ENCODE data around the gene DSTN. TPM values are rescaled to one million over a fixed set of nuclear protein-coding genes. Genes with fewer than 3 reads are reported as not detected.
A peak's percentile ranks its signal among the peaks of the same experiment; 100 is the strongest.

Gene DSTN
- total RNA-seq, 4 donors from 2014 or later = 111 to 151 (median 117) TPM

- Histone ChIP-seq H3K27me3 (no peaks in the 10 kb centered on the region), H3K27ac (peak overlapping the region; percentile 9 to 66 (median 48)), H3K36me3 (no peaks in the 10 kb centered on the region), H3K4me3 (no peak overlapping the region), H3K9me3 (no peaks in the 10 kb centered on the region), H3K4me1 (no peaks in the 10 kb centered on the region)
- DNase-seq = no peak
- no peak for TF ChIP-seq CTCF (IDR thresholded peaks at IDR 0.05)
- TF ChIP-seq POLR2A (IDR thresholded peaks at IDR 0.05) = no peak
These were observed 26.2 kb upstream of the DSTN start for GRCh38 chr20:17543531-17544131.

- H3K4me3 ChIP-seq = no peak overlapping the region
- DNase-seq = no peak
- H3K27ac ChIP-seq = no peak overlapping the region
- H3K27me3 ChIP-seq = no peaks in the 10 kb centered on the region
- H3K4me1 ChIP-seq = no peaks in the 10 kb centered on the region
- H3K9me3 ChIP-seq = no peaks in the 10 kb centered on the region
- no peaks in the 10 kb centered on the region for H3K36me3 ChIP-seq
- TF ChIP-seq POLR2A (IDR thresholded peaks at IDR 0.05) (no peak), CTCF (IDR thresholded peaks at IDR 0.05) (no peak)
These were observed 24.7 kb upstream of the DSTN start for GRCh38 chr20:17545127-17545526.

GRCh38 chr20:17549131-17549530, 20.7 kb upstream of the DSTN start:
- H3K9me3 ChIP-seq = no peaks in the 10 kb centered on the region
- DNase-seq = no peak
- H3K27ac ChIP-seq = no peak overlapping the region
- no peaks in the 10 kb centered on the region for H3K36me3 ChIP-seq
- no peak for TF ChIP-seq CTCF (IDR thresholded peaks at IDR 0.05)
- no peak for TF ChIP-seq POLR2A (IDR thresholded peaks at IDR 0.05)
- no peak overlapping the region for H3K4me3 ChIP-seq
- H3K27me3 ChIP-seq = no peaks in the 10 kb centered on the region
- no peaks in the 10 kb centered on the region for H3K4me1 ChIP-seq

GRCh38 chr20:17555106-17555505, 14.8 kb upstream of the DSTN start:
- Histone ChIP-seq H3K27ac (peak overlapping the region in 1 of 4 donors; percentile 31), H3K36me3 (no peaks in the 10 kb centered on the region), H3K9me3 (no peaks in the 10 kb centered on the region), H3K4me1 (peaks cover 0 to 23% (median 4%) of the 10 kb centered on the region in 4 donors), H3K27me3 (no peaks in the 10 kb centered on the region), H3K4me3 (no peak overlapping the region)
- no peak for TF ChIP-seq CTCF (IDR thresholded peaks at IDR 0.05)
- no peak for TF ChIP-seq POLR2A (IDR thresholded peaks at IDR 0.05)
- no peak for DNase-seq

GRCh38 chr20:17556837-17557674, 12.8 kb upstream of the DSTN start:
- Histone ChIP-seq H3K4me1 (peaks cover 0 to 23% (median 4%) of the 10 kb centered on the region in 4 donors), H3K36me3 (no peaks in the 10 kb centered on the region), H3K27ac (peak overlapping the region; percentile 52 to 91 (median 64)), H3K9me3 (no peaks in the 10 kb centered on the region), H3K27me3 (no peaks in the 10 kb centered on the region), H3K4me3 (no peak overlapping the region)
- DNase-seq = peak in 2 of 3 donors; percentile 59 to 61
- TF ChIP-seq POLR2A (IDR thresholded peaks at IDR 0.05) (no peak), CTCF (IDR thresholded peaks at IDR 0.05) (no peak)

All from Peyer's patch (tissue), 4 donors.